ENCODE results near the gene FGD3.

FGD3 gene

GRCh38 chr9:93079371-93079770 lies 132.0 kb downstream of the FGD3 start:
- no peak for DNase-seq (ENCODE audit: low read depth, low spot score)
- H3K9ac ChIP-seq (ENCODE audit: insufficient read length) = no peak overlapping the region
- no peaks in the 10 kb centered on the region for H3K9me3 ChIP-seq (ENCODE audit: low read depth, low read length)
- TF ChIP-seq POLR2AphosphoS5 (IDR thresholded peaks at IDR 0.05; ENCODE audit: borderline replicate concordance, low read depth, low read length) = no peak
- TF ChIP-seq FOXP2 (optimal IDR thresholded peaks at IDR 0.05; ENCODE audit: control extremely low read depth, extremely low read length, insufficient read depth) = no peak
- no peak for TF ChIP-seq EZH2 (IDR thresholded peaks at IDR 0.05)
- no peak overlapping the region for H3K4me3 ChIP-seq
- H3K36me3 ChIP-seq (ENCODE audit: insufficient read depth, low read length) = no peaks in the 10 kb centered on the region
- H3K27ac ChIP-seq = no peak overlapping the region

GRCh38 chr9:93080406-93080805 lies 133.1 kb downstream of the FGD3 start:
- Histone ChIP-seq H3K4me3 (no peak overlapping the region), H3K9ac (ENCODE audit: insufficient read length) (no peak overlapping the region), H3K27ac (no peak overlapping the region), H3K9me3 (ENCODE audit: low read depth, low read length) (no peaks in the 10 kb centered on the region), H3K36me3 (ENCODE audit: insufficient read depth, low read length) (no peaks in the 10 kb centered on the region)
- TF ChIP-seq EZH2 (IDR thresholded peaks at IDR 0.05) (no peak), FOXP2 (optimal IDR thresholded peaks at IDR 0.05; ENCODE audit: control extremely low read depth, extremely low read length, insufficient read depth) (no peak), POLR2AphosphoS5 (IDR thresholded peaks at IDR 0.05; ENCODE audit: borderline replicate concordance, low read depth, low read length) (no peak)
- no peak for DNase-seq (ENCODE audit: low read depth, low spot score)

GRCh38 chr9:93081081-93081529 lies 133.8 kb downstream of the FGD3 start:
- Histone ChIP-seq H3K4me3 (no peak overlapping the region), H3K27ac (no peak overlapping the region), H3K36me3 (ENCODE audit: insufficient read depth, low read length) (no peaks in the 10 kb centered on the region), H3K9me3 (ENCODE audit: low read depth, low read length) (no peaks in the 10 kb centered on the region), H3K9ac (ENCODE audit: insufficient read length) (no peak overlapping the region)
- no peak for TF ChIP-seq EZH2 (IDR thresholded peaks at IDR 0.05)
- TF ChIP-seq POLR2AphosphoS5 (IDR thresholded peaks at IDR 0.05; ENCODE audit: borderline replicate concordance, low read depth, low read length) = no peak
- TF ChIP-seq FOXP2 (optimal IDR thresholded peaks at IDR 0.05; ENCODE audit: control extremely low read depth, extremely low read length, insufficient read depth) = no peak
- no peak for DNase-seq (ENCODE audit: low read depth, low spot score)

GRCh38 chr9:93081931-93082330 lies 134.6 kb downstream of the FGD3 start:
- no peaks in the 10 kb centered on the region for H3K36me3 ChIP-seq (ENCODE audit: insufficient read depth, low read length)
- no peak overlapping the region for H3K27ac ChIP-seq
- H3K9ac ChIP-seq (ENCODE audit: insufficient read length) = no peak overlapping the region
- no peak for DNase-seq (ENCODE audit: low read depth, low spot score)
- no peaks in the 10 kb centered on the region for H3K9me3 ChIP-seq (ENCODE audit: low read depth, low read length)
- TF ChIP-seq FOXP2 (optimal IDR thresholded peaks at IDR 0.05; ENCODE audit: control extremely low read depth, extremely low read length, insufficient read depth) = no peak
- TF ChIP-seq POLR2AphosphoS5 (IDR thresholded peaks at IDR 0.05; ENCODE audit: borderline replicate concordance, low read depth, low read length) = no peak
- no peak for TF ChIP-seq EZH2 (IDR thresholded peaks at IDR 0.05)
- no peak overlapping the region for H3K4me3 ChIP-seq

GRCh38 chr9:93082841-93083411 lies 135.6 kb downstream of the FGD3 start:
- H3K36me3 ChIP-seq (ENCODE audit: insufficient read depth, low read length) = no peaks in the 10 kb centered on the region
- H3K4me3 ChIP-seq = no peak overlapping the region
- H3K9me3 ChIP-seq (ENCODE audit: low read depth, low read length) = no peaks in the 10 kb centered on the region
- no peak for DNase-seq (ENCODE audit: low read depth, low spot score)
- H3K9ac ChIP-seq (ENCODE audit: insufficient read length) = no peak overlapping the region
- TF ChIP-seq POLR2AphosphoS5 (IDR thresholded peaks at IDR 0.05; ENCODE audit: borderline replicate concordance, low read depth, low read length) (no peak), EZH2 (IDR thresholded peaks at IDR 0.05) (no peak), FOXP2 (optimal IDR thresholded peaks at IDR 0.05; ENCODE audit: control extremely low read depth, extremely low read length, insufficient read depth) (no peak)
- H3K27ac ChIP-seq = no peak overlapping the region

- Histone ChIP-seq H3K27ac (no peak overlapping the region), H3K9ac (ENCODE audit: insufficient read length) (no peak overlapping the region), H3K4me3 (no peak overlapping the region), H3K36me3 (ENCODE audit: insufficient read depth, low read length) (no peaks in the 10 kb centered on the region), H3K9me3 (ENCODE audit: low read depth, low read length) (no peaks in the 10 kb centered on the region)
- TF ChIP-seq FOXP2 (optimal IDR thresholded peaks at IDR 0.05; ENCODE audit: control extremely low read depth, extremely low read length, insufficient read depth) = no peak
- TF ChIP-seq EZH2 (IDR thresholded peaks at IDR 0.05) = no peak
- no peak for TF ChIP-seq POLR2AphosphoS5 (IDR thresholded peaks at IDR 0.05; ENCODE audit: borderline replicate concordance, low read depth, low read length)
- DNase-seq (ENCODE audit: low read depth, low spot score) = no peak
These were observed 136.5 kb downstream of the FGD3 start for GRCh38 chr9:93083592-93084470.

GRCh38 chr9:93084471-93084881 lies 137.2 kb downstream of the FGD3 start:
- Histone ChIP-seq H3K36me3 (ENCODE audit: insufficient read depth, low read length) (no peaks in the 10 kb centered on the region), H3K4me3 (no peak overlapping the region), H3K27ac (no peak overlapping the region), H3K9ac (ENCODE audit: insufficient read length) (no peak overlapping the region), H3K9me3 (ENCODE audit: low read depth, low read length) (no peaks in the 10 kb centered on the region)
- DNase-seq (ENCODE audit: low read depth, low spot score) = no peak
- TF ChIP-seq FOXP2 (optimal IDR thresholded peaks at IDR 0.05; ENCODE audit: control extremely low read depth, extremely low read length, insufficient read depth) = no peak
- TF ChIP-seq POLR2AphosphoS5 (IDR thresholded peaks at IDR 0.05; ENCODE audit: borderline replicate concordance, low read depth, low read length) = no peak
- no peak for TF ChIP-seq EZH2 (IDR thresholded peaks at IDR 0.05)

- Histone ChIP-seq H3K4me3 (no peak overlapping the region), H3K36me3 (ENCODE audit: insufficient read depth, low read length) (no peaks in the 10 kb centered on the region), H3K9ac (ENCODE audit: insufficient read length) (no peak overlapping the region), H3K27ac (no peak overlapping the region), H3K9me3 (ENCODE audit: low read depth, low read length) (no peaks in the 10 kb centered on the region)
- DNase-seq (ENCODE audit: low read depth, low spot score) = no peak
- TF ChIP-seq EZH2 (IDR thresholded peaks at IDR 0.05) (no peak), POLR2AphosphoS5 (IDR thresholded peaks at IDR 0.05; ENCODE audit: borderline replicate concordance, low read depth, low read length) (no peak), FOXP2 (optimal IDR thresholded peaks at IDR 0.05; ENCODE audit: control extremely low read depth, extremely low read length, insufficient read depth) (no peak)
These were observed 138.4 kb downstream of the FGD3 start for GRCh38 chr9:93085676-93086075.
